Hepatocyte (in vitro differentiated cells): ENCODE data around the gene COMP.

Experiments used
- CTCF ChIP-seq: fragments of 200-600 bp; sonication (generic); IDR thresholded peaks from 2 replicates; pipeline ENCODE4 v1.5.1; 2016; ENCODE audit warnings: antibody characterized with exemption, mild to moderate bottlenecking; ENCODE audit not compliant: poor library complexity
- EZH2 ChIP-seq: fragments of 200-600 bp; sonication (generic); IDR thresholded peaks from 2 replicates; pipeline ENCODE4 v1.6.1; 2016; ENCODE audit warnings: antibody characterized with exemption, mild to moderate bottlenecking, borderline replicate concordance
- EZH2phosphoT487 ChIP-seq: fragments of 200-600 bp; sonication (generic); IDR thresholded peaks from one replicate; pipeline ENCODE4 v1.6.1; 2018; ENCODE audit warnings: antibody characterized with exemption, mild to moderate bottlenecking, low read depth, moderate library complexity; ENCODE audit not compliant: unreplicated experiment, severe bottlenecking

GRCh38 chr19:18832306-18833140, 41.4 kb upstream of the COMP start:
- TF ChIP-seq CTCF: peak; percentile 18
- no peak for TF ChIP-seq EZH2
- TF ChIP-seq EZH2phosphoT487: no peak
